Peyer's patch (tissue), 4 donors: Measurements from ENCODE around the gene TMEM145.

Experiments
- CTCF ChIP-seq, 6 experiments: fragments of 450-650 bp in 4 of 6; fragments of 200-600 bp in 2 of 6; sonication (generic) in 1 of 6; IDR thresholded peaks; one replicate each; pipeline ENCODE4 v1.5.1; 2017 to 2019; ENCODE audit warnings: antibody characterized with exemption in 6 of 6, mild to moderate bottlenecking in 3 of 6, moderate library complexity in 1 of 6
- POLR2A ChIP-seq, 2 donors: fragments of 450-650 bp; IDR thresholded peaks; one replicate each; pipeline ENCODE4 v1.5.1; 2017; ENCODE audit warnings: antibody characterized with exemption in 2 of 2, mild to moderate bottlenecking in 2 of 2, moderate library complexity in 2 of 2

DNA sequence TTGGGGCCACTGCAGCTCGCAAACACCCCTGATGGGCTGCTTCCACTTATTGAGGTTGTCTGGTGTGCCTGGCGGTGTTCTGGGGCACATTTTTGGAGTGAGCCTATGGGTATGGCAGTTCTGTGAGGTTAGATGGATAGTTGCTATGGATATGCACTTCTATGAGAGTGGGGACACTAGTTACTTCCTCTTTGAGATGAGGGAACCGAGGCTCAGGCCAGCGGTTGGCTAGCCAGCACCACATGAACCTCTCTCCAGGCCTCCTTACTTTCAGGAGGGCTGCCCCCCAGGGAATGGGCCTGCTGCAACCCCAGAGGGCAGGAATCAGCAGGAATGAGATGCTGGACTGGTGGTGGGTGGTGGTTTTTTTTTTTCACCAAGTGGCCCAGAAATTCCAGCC is 24.7 kb upstream of the TMEM145 start:
- no peak for TF ChIP-seq CTCF (IDR thresholded peaks at IDR 0.05)
- no peak for TF ChIP-seq POLR2A (IDR thresholded peaks at IDR 0.05)
